Breast epithelium (tissue), 3 donors: ENCODE results near the gene MTARC1.

ENCODE experiments used
- CTCF ChIP-seq, 3 donors: fragments of 450-650 bp; IDR thresholded peaks; one replicate each; pipeline ENCODE4 v1.5.1; 2016 to 2017; ENCODE audit warnings: antibody characterized with exemption in 3 of 3, mild to moderate bottlenecking in 3 of 3, moderate library complexity in 3 of 3
- POLR2A ChIP-seq: fragments of 450-650 bp; IDR thresholded peaks from one replicate; pipeline ENCODE4 v1.6.1; 2016; ENCODE audit warnings: antibody characterized with exemption, mild to moderate bottlenecking, moderate library complexity

GRCh38 chr1:220803401-220804201 is 16.9 kb downstream of the MTARC1 start:
- TF ChIP-seq CTCF (IDR thresholded peaks at IDR 0.05) (peak; percentile 17 to 62 (median 38)), POLR2A (no peak)
